IMR-90 (cell line): ENCODE measurements around the gene SLAMF9. TPM values are rescaled to one million over a fixed set of nuclear protein-coding genes. Genes with fewer than 3 reads are reported as not detected.

Source experiments
- ATAC-seq: fragments of 200-7000 bp; cut with Tn5 transposase; 2 replicates; pipeline ENCODE4 v1.9.1; 2020; ENCODE audit warnings: low read depth, mild to moderate bottlenecking, moderate library complexity
- BruUV-seq: library from RNA; stranded (reverse); fragments of 400-500 nt; replicated peaks from 2 replicates; lab custom pipeline; 2021; lab: Mats Ljungman, UMichigan
- CTCF ChIA-PET: fragments of 300-600 bp; formaldehyde crosslinking; extraction: SDS; loops from one replicate; lab custom pipeline; 2021; ENCODE audit warnings: antibody characterized with exemption; lab: Yijun Ruan, JAX
- POLR2A ChIA-PET: fragments of 300-600 bp; sonication (Branson Sonifier 250); formaldehyde crosslinking; loops from one replicate; lab custom pipeline; 2022; ENCODE audit warnings: antibody characterized with exemption; ENCODE audit not compliant: unreplicated experiment; lab: Charles Lee
- DNase-seq: peaks from one replicate; pipeline ENCODE4 v3.0.0; 2013
- H2AFZ ChIP-seq: replicated peaks from 2 replicates; pipeline ENCODE3; 2013; ENCODE audit warnings: low read length, mild to moderate bottlenecking; ENCODE audit not compliant: poor library complexity
- H2AK5ac ChIP-seq: 2 replicates; pipeline ENCODE4 v1.6.1; 2013; ENCODE audit warnings: low read depth, low read length, inconsistent platforms
- H2AK9ac ChIP-seq: replicated peaks from 2 replicates; pipeline ENCODE3; 2013; ENCODE audit warnings: mild to moderate bottlenecking, low read depth, low read length, moderate library complexity; ENCODE audit not compliant: poor library complexity
- H2BK120ac ChIP-seq: 2 replicates; pipeline ENCODE4 v1.6.1; 2013; ENCODE audit warnings: low read depth, low read length, inconsistent platforms
- H2BK15ac ChIP-seq: 3 replicates; pipeline ENCODE4 v1.6.1; 2013; ENCODE audit warnings: low read depth, low read length, inconsistent platforms
- H2BK20ac ChIP-seq: 2 replicates; pipeline ENCODE4 v1.6.1; 2013; ENCODE audit warnings: low read depth, mild to moderate bottlenecking, inconsistent platforms, low read length, moderate library complexity
- H2BK5ac ChIP-seq: 2 replicates; pipeline ENCODE4 v1.6.1; 2013; ENCODE audit warnings: mild to moderate bottlenecking, low read depth, low read length, inconsistent platforms; ENCODE audit not compliant: poor library complexity, severe bottlenecking
- H3K14ac ChIP-seq: replicated peaks from 2 replicates; pipeline ENCODE4 v1.6.1; 2013; ENCODE audit warnings: low read depth, low read length, inconsistent platforms
- H3K18ac ChIP-seq: 2 replicates; pipeline ENCODE4 v1.6.1; 2013; ENCODE audit warnings: low read depth, low read length, control low read depth
- H3K23ac ChIP-seq: 2 replicates; pipeline ENCODE4 v1.6.1; 2013; ENCODE audit warnings: low read depth, low read length, inconsistent platforms
- H3K27ac ChIP-seq: 2 replicates; pipeline ENCODE4 v1.5.1; 2013; ENCODE audit warnings: mild to moderate bottlenecking, control low read depth, low read length; ENCODE audit not compliant: insufficient read depth
- H3K27me3 ChIP-seq: 2 replicates; pipeline ENCODE4 v1.6.1; 2013; ENCODE audit warnings: low read length; ENCODE audit not compliant: control insufficient read depth, insufficient read depth
- H3K36me3 ChIP-seq: 2 replicates; pipeline ENCODE4 v1.6.1; 2013; ENCODE audit warnings: low read length, mixed read lengths; ENCODE audit not compliant: control insufficient read depth, insufficient read depth
- H3K4ac ChIP-seq: 2 replicates; pipeline ENCODE4 v1.6.1; 2013; ENCODE audit warnings: low read depth, low read length, inconsistent platforms
- H3K4me1 ChIP-seq: 2 replicates; pipeline ENCODE4 v1.6.1; 2013; ENCODE audit warnings: low read length, mixed read lengths; ENCODE audit not compliant: control insufficient read depth, insufficient read depth
- H3K4me2 ChIP-seq: 2 replicates; pipeline ENCODE4 v1.6.1; 2013; ENCODE audit warnings: low read depth, mild to moderate bottlenecking, control low read depth, low read length, moderate library complexity
- H3K4me3 ChIP-seq: 2 replicates; pipeline ENCODE4 v1.5.1; 2013; ENCODE audit warnings: low read depth, mild to moderate bottlenecking, control low read depth, low read length, moderate library complexity; ENCODE audit not compliant: insufficient read depth
- H3K56ac ChIP-seq: 2 replicates; pipeline ENCODE4 v1.6.1; 2013; ENCODE audit warnings: low read length, inconsistent platforms; ENCODE audit not compliant: insufficient read depth; ENCODE audit errors: extremely low read depth
- H3K79me1 ChIP-seq, 2 experiments: 2 replicates each; pipeline ENCODE4 v1.6.1; 2013; ENCODE audit warnings: low read length in 2 of 2, inconsistent platforms in 1 of 2, low read depth in 1 of 2
- H3K9ac ChIP-seq: 2 replicates; pipeline ENCODE4 v1.6.1; 2013; ENCODE audit warnings: low read depth, low read length, control low read depth
- H3K9me1 ChIP-seq: 2 replicates; pipeline ENCODE4 v1.6.1; 2013; ENCODE audit warnings: low read length, inconsistent platforms; ENCODE audit not compliant: insufficient read depth
- H3K9me3 ChIP-seq: 2 replicates; pipeline ENCODE4 v1.6.1; 2013; ENCODE audit warnings: low read length; ENCODE audit not compliant: control insufficient read depth, insufficient read depth
- H4K20me1 ChIP-seq: 2 replicates; pipeline ENCODE4 v1.6.1; 2013; ENCODE audit warnings: low read length, inconsistent platforms; ENCODE audit not compliant: insufficient read depth
- H4K5ac ChIP-seq: 2 replicates; pipeline ENCODE4 v1.6.1; 2013; ENCODE audit warnings: mild to moderate bottlenecking, low read depth, low read length, control low read depth
- H4K8ac ChIP-seq, 2 experiments: 2 replicates each; pipeline ENCODE4 v1.6.1; 2013; ENCODE audit warnings: low read depth in 2 of 2, low read length in 2 of 2, control low read depth in 1 of 2, inconsistent platforms in 1 of 2
- H4K91ac ChIP-seq: 2 replicates; pipeline ENCODE4 v1.6.1; 2013; ENCODE audit warnings: low read depth, low read length, inconsistent platforms; ENCODE audit not compliant: insufficient read depth
- BHLHE40 ChIP-seq: fragments of 150-350 bp; IDR thresholded peaks from 2 replicates; pipeline ENCODE4 v1.6.1; 2016; ENCODE audit warnings: mild to moderate bottlenecking, low read depth, low read length
- CEBPB ChIP-seq: IDR thresholded peaks from 2 replicates; pipeline ENCODE4 v1.6.1; 2012; ENCODE audit warnings: low read depth, low read length, improper control_type of control experiment
- CHD1 ChIP-seq: IDR thresholded peaks from 2 replicates; pipeline ENCODE4 v1.6.1; 2012; ENCODE audit warnings: low read depth, low read length, improper control_type of control experiment
- FOS ChIP-seq: fragments of 150-350 bp; IDR thresholded peaks from 2 replicates; pipeline ENCODE4 v1.6.1; 2016; ENCODE audit warnings: low read depth, low read length
- MAFK ChIP-seq: IDR thresholded peaks from 2 replicates; pipeline ENCODE4 v1.6.1; 2012; ENCODE audit warnings: low read depth, low read length, improper control_type of control experiment
- MAZ ChIP-seq: IDR thresholded peaks from 2 replicates; pipeline ENCODE4 v1.6.1; 2012; ENCODE audit warnings: low read depth, mild to moderate bottlenecking, low read length, improper control_type of control experiment, moderate library complexity, borderline replicate concordance
- MXI1 ChIP-seq: IDR thresholded peaks from 2 replicates; pipeline ENCODE4 v1.6.1; 2012; ENCODE audit warnings: low read depth, mild to moderate bottlenecking, low read length, moderate library complexity, borderline replicate concordance
- NFE2L2 ChIP-seq: fragments of 150-350 bp; IDR thresholded peaks from 2 replicates; pipeline ENCODE4 v1.6.1; 2016; ENCODE audit warnings: low read depth, mild to moderate bottlenecking, low read length
- POLR2A ChIP-seq: IDR thresholded peaks from 2 replicates; pipeline ENCODE4 v1.6.1; 2012; ENCODE audit warnings: mild to moderate bottlenecking, low read depth, low read length
- RCOR1 ChIP-seq: IDR thresholded peaks from 2 replicates; pipeline ENCODE4 v1.6.1; 2012; ENCODE audit warnings: mild to moderate bottlenecking, low read length, improper control_type of control experiment; ENCODE audit not compliant: insufficient replicate concordance
- WGBS, 2 experiments: methylation state at CpG; one replicate each; pipeline versions ENCODE4 v1.1.5 to v1.1.7; 2013; ENCODE audit warnings: missing lambda C conversion rate in 2 of 2; ENCODE audit not compliant: insufficient read length in 1 of 2; ENCODE audit errors: extremely low coverage in 2 of 2; 5-methylcytosine and 5-hydroxymethylcytosine counted together
- dilution Hi-C: fragments of 300-500 bp; cut with HindIII; formaldehyde crosslinking; loops from one replicate; pipeline ENCODE4 v1.14.3; 2018; ENCODE audit warnings: low sequenced_read_pairs; ENCODE audit not compliant: unreplicated experiment
- in situ Hi-C: fragments of 300-500 bp; cut with MboI; formaldehyde crosslinking; loops from 3 replicates; pipeline ENCODE4 v1.14.3; 2019; ENCODE audit warnings: low sequenced_read_pairs, inconsistent platforms, mixed read lengths
- intact Hi-C: fragments of 100-400 bp; cut with micrococcal nuclease; formaldehyde crosslinking; loops from 2 replicates; pipeline ENCODE4 v1.10.0; 2022
- polyA plus RNA-seq, 3 experiments: library from polyadenylated mRNA; depleted of rRNA; stranded (reverse); fragments of >200 nt; gene quantifications; 2 replicates each; pipeline ENCODE4 v1.2.3, GENCODE V29; 2012; ENCODE audit warnings: low replicate concordance in 1 of 3
- total RNA-seq: library from RNA; depleted of rRNA; stranded (reverse); fragments of >200 nt; gene quantifications from 2 replicates; pipeline ENCODE4 v1.2.3, GENCODE V29; 2012
- TF ChIP-seq, protein P1 (sequence below): conservative IDR thresholded peaks from 2 replicates; pipeline ENCODE4 v1.5.1; 2012; ENCODE audit warnings: mild to moderate bottlenecking, low read depth, low read length, improper control_type of control experiment

Gene SLAMF9
- total and polyA plus RNA-seq, 2 of the 4 experiments (the other 2 are of a cell fraction), result 0.18 to 0.67 TPM

DNA sequence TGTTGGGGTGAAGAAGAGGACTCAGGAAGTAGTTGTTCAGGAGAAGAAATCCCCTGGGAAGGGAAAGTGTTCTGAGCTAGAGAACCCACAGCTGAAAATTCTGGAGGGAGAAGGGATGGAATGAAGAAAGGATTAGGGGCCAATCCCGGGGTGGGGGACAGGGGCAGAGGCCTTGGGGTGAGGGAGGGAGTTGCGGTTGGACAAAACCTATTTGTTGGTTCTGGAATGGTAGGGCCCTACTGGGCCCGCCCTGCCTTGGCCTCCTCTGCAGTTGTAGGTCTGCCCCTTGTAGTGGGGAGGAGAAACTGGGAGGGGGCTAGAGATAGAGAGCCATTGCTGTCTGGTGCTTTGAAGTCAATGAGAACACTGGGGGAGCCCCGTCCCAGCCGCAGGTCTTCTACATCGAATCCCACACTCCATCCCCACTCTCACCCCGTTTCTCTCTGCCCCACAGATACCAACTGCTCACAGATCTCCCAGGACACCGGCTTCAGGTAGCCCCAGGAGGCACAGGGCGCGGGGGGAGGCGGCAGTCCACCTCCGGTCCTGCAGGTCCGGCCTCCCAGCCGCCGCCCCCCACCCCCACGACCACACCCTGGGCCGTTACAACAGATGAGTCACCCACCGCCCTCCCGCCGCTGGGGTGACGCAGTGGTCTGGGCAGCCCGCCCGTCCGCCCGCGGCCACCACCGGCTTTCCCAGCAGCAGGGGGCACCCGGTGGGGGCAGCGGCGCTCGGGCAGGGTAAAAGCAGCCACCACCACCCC is 29.8 kb downstream of the SLAMF9 start:
- peak overlapping the region; percentile 91 for H3K4me2 ChIP-seq
- H3K9me3 ChIP-seq, result no peaks in the 10 kb centered on the region
- TF ChIP-seq MXI1 (no peak), MAFK (no peak), POLR2A (peak; percentile 5; the same call in 1 of the 2 replicates), CHD1 (peak; percentile 34; the same call in 1 of the 2 replicates), BHLHE40 (peak; percentile 30; the same call in 1 of the 2 replicates), FOS (peak; percentile 99), CEBPB (peak; percentile 38; the same call in 1 of the 2 replicates), RCOR1 (peak; percentile 12), MAZ (peak; percentile 98), NFE2L2 (peak; percentile 39; the same call in 1 of the 2 replicates)
- TF ChIP-seq, protein P1, sequence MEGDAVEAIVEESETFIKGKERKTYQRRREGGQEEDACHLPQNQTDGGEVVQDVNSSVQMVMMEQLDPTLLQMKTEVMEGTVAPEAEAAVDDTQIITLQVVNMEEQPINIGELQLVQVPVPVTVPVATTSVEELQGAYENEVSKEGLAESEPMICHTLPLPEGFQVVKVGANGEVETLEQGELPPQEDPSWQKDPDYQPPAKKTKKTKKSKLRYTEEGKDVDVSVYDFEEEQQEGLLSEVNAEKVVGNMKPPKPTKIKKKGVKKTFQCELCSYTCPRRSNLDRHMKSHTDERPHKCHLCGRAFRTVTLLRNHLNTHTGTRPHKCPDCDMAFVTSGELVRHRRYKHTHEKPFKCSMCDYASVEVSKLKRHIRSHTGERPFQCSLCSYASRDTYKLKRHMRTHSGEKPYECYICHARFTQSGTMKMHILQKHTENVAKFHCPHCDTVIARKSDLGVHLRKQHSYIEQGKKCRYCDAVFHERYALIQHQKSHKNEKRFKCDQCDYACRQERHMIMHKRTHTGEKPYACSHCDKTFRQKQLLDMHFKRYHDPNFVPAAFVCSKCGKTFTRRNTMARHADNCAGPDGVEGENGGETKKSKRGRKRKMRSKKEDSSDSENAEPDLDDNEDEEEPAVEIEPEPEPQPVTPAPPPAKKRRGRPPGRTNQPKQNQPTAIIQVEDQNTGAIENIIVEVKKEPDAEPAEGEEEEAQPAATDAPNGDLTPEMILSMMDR, result peak; percentile 18; the same call in 1 of the 2 replicates
- ChIA-PET POLR2A (interaction anchor here (0.6 kb wide), 1 partner anchor 652 kb away, joined by 3 read pairs; no protein-coding TSS in a partner anchor), CTCF (no interaction called here)
- in situ Hi-C loops (no loop called here), intact Hi-C loops (loop anchor here (2.0 to 10.0 kb wide), 3 partner anchors 33 to 291 kb away; no protein-coding TSS in a partner anchor), dilution Hi-C loops (no loop called here)
- no peaks in the 10 kb centered on the region for H3K27me3 ChIP-seq
- H4K91ac ChIP-seq, result peak overlapping the region; percentile 96
- H2BK15ac ChIP-seq, result peak overlapping the region; percentile 85; the same call in 2 of the 3 replicates
- peak overlapping the region; percentile 85 for H2BK5ac ChIP-seq
- H3K36me3 ChIP-seq, result peaks cover 18% of the 10 kb centered on the region
- peak overlapping the region; percentile 10 for H2BK20ac ChIP-seq
- 0% methylated on average over 1 of the region's 31 CpGs; no CpG with 5 or more reads in 1 of the 2 experiments for WGBS, 2 experiments
- peak overlapping the region; percentile 95 for H3K4ac ChIP-seq
- peak overlapping the region; percentile 83 for H3K4me3 ChIP-seq
- ATAC-seq, result peak; percentile 50
- peak; percentile 89 for DNase-seq
- H2AFZ ChIP-seq, result peak overlapping the region; percentile 84
- peak overlapping the region; percentile 90 for H3K56ac ChIP-seq
- peak overlapping the region; percentile 87 for H3K14ac ChIP-seq
- peak overlapping the region; percentile 91 for H3K23ac ChIP-seq
- H3K9me1 ChIP-seq, result peaks cover 23% of the 10 kb centered on the region
- no TSS peak for BruUV-seq
- H2BK120ac ChIP-seq, result peak overlapping the region; percentile 94
- peak overlapping the region; percentile 84 for H3K18ac ChIP-seq
- peak overlapping the region; percentile 80 for H4K5ac ChIP-seq
- H4K8ac ChIP-seq, result peak overlapping the region; percentile 80 to 85
- peak overlapping the region; percentile 83 for H3K9ac ChIP-seq
- peaks cover 47% of the 10 kb centered on the region for H4K20me1 ChIP-seq
- peak overlapping the region; percentile 89 for H2AK5ac ChIP-seq
- H2AK9ac ChIP-seq, result peak overlapping the region; percentile 100
- peak overlapping the region; percentile 90 for H3K27ac ChIP-seq
- H3K4me1 ChIP-seq, result peaks cover 15% of the 10 kb centered on the region
- H3K79me1 ChIP-seq, result peaks cover 5 to 50% of the 10 kb centered on the region in 2 experiments; a peak in 3 of 4 replicates
